GM18519 (cell line): Measurements from ENCODE around the gene DDX10.
"Not testable (repeated sequence)": the region's sequence is repeated elsewhere in the genome, so short reads cannot be mapped to it uniquely, and the experiment has no call there.

Source experiments
- ATAC-seq: cut with Tn5 transposase; IDR thresholded peaks from one replicate; pipeline ENCODE4 v1.9.1; 2021; ENCODE audit warnings: mild to moderate bottlenecking, moderate library complexity; ENCODE audit not compliant: unreplicated experiment, low FRiP score

Gene DDX10

DNA sequence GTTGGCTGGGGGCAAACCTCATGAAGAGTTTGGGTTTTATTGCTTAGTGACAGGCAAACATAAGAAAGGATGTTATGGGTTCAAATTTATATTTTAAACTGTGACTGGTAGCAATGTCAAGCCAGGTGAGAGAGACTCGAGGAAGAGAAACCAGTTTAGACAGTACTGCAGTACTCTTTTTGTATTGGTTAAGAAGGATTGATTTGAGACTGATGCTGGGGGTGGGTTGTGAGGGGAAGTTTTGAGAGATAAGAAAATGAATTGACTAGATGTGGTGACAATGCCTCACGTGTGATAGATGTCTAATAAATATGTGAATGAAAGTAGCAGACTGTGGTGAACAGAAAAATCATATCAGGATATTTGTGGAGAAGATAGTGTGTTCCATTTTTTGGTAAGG lies 142.4 kb downstream of the DDX10 start:
- no peak for ATAC-seq

DNA sequence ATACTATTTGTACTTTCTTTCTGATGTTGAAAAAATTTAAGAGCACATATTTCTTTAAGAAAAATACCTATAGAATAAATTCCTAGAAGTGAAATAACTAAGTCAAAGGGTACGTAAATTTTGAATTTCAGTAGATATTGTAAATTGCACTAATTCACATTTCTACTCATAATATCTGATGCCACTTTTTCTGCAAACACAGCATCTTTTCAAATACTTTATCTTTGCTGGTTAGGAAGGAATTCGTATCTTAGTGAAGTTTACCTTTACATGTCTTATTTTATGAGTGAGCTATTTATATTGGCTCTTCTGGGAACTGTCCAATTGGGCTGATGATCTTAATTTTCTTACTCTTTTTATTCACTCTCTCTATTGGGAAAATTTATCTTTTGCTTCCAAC lies 148.2 kb downstream of the DDX10 start:
- no peak for ATAC-seq

DNA sequence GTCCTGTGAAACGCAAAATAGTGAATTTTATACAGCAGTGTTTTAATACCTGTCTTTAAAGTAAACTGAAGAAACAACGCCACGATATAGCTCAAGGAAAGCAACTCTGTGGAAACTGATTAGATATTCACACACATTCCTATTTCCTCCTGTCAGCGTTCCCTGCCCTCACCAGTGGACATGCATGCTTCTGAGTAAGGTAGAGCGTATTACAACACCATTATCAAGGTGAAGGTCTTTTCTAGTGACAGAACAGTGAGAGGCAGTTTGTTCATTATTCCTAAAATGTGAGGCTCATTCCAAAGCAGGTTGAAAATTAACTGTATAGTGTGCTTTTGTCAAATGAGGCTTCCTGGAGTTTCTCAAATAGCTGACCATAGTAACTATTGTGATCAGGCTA lies 153.1 kb downstream of the DDX10 start:
- no peak for ATAC-seq

DNA sequence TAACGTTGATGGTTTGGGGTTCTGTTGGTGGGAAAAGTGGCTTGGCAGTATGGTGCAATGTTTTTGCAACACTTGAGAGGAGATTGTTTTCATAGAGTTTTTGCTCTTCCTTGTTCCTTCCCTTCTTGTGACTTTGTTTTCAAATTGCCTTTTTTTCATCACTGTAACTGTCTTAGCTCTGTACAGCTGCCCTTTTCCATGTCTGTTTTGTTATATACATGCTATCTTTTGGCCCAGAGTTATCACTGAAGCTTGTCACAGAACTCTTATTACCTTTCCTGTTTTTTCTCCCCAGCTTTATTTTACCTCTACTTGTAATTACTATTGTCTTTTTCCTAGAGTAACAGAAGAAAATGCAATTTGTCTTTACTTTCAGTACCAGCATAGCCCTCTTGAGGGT lies 154.1 kb downstream of the DDX10 start:
- ATAC-seq, result no peak

DNA sequence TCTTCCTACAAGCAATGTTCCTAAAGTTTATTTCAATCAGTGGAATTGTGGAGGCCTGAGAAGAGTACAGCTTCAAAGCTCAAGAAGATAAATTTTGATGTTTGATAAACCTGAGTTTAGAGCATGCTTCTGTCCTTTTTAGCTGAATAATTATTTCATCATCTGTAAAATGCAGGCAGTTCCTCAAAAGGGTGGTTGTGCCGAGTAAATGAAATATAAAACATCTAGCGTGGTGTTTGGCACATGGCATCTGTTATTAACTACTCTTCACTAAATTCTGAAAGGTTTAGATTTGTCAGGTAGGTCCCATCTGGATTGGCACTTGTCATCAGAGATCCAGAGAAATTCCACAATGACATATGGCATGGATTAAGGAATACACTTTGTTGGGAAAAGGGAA lies 155.1 kb downstream of the DDX10 start:
- no peak for ATAC-seq

DNA sequence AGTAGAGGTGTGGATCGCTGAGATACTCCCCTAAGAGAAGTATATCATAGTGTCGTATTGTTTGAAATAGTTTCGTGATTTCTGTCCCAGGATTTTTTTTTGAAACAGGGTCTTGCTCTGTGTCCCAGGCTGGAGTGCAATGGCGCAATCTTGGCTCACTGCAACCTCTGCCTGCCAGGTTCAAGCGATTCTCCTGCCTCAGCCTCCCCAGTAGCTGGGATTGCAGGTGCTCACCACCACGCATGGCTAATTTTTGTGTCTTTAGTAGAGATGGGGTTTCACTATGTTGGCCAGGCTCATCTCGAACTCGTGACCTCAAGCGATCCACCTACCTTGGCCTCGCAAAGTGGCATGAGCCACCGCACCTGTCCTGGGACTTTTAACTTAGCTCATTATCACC lies 159.1 kb downstream of the DDX10 start:
- not testable (repeated sequence) for ATAC-seq

DNA sequence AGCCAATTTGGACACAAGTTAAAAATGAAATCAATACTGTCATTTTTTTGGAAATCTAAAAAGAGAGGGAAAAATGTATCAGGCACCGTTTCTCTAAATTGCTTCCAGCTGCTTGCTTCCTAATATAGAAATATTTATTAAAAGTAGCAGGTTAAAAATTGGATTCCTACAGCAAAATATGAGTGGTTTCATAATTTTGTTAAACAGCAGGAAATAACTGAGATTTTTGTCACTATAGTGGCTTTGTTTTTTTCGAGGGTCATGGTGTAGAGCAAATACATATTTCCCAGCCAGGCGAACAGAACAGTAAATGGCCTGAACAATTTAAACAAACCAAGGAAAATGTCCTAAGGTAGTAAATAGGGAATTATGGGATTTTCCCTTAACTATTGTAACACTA lies 159.7 kb downstream of the DDX10 start:
- no peak for ATAC-seq

DNA sequence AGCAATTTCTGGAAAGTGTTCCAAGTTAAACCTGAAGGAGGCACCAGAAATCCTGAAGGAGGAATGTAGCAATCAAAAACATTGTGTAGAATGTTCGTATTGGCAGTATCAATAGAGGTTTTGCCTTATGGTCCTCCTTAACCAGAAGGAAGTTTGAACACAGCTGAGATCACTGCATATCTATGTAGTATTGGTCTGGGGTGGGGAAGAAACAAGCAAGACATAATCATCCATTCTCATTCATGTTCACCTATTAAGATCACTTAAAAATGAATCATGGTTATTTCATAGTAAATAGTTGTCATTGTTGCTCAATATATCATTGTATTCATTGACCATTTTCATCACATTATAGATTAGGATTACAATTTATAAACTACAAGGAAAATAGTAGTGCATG lies 160.5 kb downstream of the DDX10 start:
- no peak for ATAC-seq

DNA sequence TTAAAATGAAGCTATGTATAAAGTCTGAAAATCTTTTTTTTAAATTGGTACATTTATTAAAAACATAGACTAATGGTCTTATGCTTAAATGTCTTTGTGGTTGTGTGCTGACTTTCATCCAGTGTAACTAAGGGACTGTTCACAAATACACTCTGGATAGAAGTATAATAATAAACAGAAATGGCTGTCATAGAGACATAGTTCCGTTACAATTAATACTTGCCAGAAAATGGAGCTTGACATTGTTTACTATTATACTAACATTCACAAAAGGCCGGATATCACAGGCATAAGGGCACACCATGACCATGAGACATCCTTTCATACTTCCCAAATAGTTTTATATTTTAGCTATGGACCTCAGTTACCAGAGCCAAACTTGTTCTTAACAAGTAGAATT lies 161.3 kb downstream of the DDX10 start:
- no peak for ATAC-seq

DNA sequence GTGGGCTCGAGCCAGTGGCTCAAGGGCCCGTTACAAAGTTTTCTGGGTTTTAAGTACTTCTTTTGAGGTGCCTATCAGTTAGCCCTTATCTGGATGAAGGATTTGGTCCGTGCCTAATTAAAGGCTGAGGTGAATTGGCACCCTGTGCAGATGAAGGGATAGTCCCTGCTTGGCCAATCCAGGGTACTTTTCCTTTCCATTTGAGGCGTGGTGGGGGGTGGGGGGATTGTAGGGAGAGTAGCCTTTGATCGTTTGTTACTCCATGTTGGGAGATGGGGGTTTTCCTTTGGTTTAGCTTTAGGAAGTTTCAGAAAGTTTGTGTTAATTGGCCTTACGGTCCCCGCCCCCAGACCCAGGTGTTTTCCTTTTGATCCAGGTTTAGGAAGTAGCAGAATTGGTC lies 170.8 kb downstream of the DDX10 start:
- ATAC-seq, result no peak

DNA sequence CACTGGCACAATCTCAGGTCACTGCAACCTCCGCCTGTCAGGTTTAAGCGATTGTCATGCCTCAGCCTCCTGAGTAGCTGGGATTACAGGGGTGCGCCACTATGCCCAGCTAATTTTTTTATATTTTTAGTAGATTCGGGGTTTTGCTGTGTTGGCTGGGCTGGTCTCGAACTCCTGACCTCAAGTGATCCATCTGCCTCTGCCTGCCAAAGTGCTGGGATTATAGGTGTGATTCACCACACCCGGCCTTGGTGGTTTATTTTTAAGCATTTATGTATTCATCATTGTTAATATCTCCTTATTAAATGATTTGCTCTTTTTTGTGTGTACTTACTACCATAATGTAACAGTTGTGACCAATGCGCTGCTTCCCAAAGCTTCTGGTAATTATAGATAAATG lies 171.7 kb downstream of the DDX10 start:
- ATAC-seq, result no peak

DNA sequence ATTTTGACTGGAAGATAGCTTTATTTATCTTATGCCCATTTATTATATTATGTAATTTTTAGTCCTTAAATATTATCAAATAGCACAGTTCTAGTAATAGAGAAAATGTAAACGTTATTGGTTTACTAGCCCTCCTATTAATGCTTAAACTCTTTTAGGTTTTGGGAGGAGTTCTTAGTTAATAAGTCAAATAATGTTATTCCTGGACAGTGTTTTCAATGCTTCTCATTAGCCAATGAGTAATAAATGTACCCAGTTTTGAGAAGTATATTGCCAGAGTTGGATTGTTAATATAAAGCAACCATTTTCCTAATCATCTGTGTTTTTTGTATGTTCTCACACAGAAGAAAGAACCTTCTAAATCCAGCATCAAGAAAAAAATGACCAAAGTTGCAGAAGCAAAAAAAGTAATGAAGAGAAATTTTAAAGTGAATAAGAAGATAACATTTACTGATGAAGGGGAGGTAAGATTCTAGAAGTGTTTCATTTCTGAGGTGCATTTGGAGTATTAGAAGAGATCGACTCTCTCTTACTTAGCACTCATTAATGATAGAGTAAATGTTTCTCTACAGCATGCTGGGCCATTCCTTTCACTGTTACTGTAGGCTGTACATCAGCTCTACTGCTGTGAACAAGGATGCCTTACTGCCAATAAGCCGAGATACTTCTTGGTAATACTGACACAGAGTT lies 173.4 kb downstream of the DDX10 start:
- ATAC-seq, result no peak

DNA sequence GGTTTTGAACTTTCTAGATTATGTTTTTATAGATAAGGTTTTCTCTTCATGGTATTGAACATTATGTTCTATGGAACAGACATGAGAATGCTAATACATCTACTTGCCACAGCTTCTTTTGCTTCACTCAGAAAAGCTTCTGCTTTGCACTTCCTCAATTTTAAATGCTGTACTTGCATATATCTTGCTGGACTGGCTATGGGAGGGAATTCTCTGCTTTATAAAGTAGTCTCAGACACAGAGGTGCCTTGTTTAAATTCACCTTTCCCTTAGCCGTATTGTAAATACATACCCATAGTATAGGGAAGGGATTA lies 173.9 kb downstream of the DDX10 start:
- ATAC-seq, result no peak

DNA sequence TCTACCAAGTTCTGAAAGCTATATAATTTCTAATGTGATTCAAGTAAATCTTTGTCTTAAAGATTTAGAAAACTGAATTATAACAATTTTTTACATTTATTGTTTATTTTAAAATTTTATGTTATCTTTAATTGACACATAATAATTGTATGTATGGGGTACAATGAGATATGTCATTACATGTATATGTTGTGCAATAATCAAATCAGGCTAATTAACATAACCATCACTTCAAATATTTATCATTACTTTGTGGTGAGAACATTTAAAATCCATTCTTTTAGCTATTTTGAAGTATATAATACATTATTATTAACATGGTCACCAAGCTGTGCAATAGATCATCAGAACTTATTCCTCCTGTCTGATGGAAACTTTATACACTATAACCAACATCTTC lies 181.1 kb downstream of the DDX10 start:
- ATAC-seq, result no peak

DNA sequence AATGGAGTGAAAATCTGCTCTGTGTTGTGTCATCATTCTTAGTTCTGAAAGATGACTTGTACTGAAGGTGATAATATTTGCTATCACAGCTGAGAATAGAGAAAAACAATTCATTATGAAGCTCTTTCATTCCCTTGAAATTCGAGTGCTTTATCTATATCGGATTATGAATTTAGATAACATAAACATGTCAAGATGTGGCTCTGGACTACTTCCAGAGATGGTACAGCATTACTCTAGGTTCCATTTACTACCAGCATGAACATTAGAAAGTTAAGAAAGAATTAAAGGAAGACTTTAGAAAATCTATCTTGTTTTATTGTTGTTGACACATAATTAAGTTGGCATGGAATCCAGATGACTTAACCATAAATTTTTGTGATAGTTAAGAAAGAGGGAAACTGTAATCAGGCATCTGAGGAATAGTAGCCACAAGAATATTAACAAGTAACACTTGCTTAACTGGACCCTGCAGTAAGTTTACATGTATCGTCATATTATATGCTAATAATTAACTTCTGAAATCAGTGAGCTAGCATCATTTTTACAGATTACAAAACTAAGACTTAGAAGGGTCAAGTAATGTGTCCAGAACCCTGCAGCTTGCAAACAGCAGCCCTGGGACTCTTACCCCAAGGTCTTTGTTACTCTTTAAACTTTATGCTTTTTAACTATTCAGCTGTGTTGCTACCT lies 182.6 kb downstream of the DDX10 start:
- ATAC-seq, result no peak

DNA sequence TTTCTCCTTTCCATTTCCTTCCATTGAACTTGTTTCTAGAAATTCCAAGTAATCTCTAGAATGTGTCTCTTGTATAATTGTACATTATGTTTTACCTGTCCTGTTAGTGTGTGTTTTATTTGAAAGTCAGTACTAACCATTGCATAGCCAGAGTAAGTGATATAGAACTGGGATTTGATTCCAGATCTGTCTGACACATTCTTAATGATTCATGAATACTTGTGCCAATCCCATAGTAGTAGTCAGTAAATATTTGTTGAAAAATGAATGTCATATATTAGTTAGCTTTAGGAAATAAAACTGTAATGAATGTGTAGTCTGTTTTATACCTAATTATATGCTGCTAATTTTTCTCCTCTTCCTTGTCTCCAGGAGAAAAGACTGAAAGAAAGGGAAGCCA lies 186.9 kb downstream of the DDX10 start:
- no peak for ATAC-seq

DNA sequence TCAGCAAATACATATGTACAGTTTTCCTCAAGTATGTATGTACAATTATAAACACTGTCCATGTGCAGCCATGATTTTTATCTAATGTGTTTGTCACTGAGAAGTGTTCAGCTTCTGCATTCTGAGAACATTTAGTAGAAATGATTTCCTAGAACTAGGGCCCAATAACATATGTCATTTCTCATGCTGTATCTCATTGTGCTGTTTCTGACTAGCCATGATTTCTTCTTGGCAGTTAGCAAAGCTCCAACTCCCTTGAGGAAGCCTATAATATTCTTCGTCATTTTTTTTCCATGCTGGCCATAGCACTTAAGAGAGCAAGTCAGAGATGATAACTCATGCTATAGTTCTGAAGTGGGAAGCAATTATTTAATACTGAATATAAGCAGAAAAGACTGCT lies 187.8 kb downstream of the DDX10 start:
- ATAC-seq, result no peak

DNA sequence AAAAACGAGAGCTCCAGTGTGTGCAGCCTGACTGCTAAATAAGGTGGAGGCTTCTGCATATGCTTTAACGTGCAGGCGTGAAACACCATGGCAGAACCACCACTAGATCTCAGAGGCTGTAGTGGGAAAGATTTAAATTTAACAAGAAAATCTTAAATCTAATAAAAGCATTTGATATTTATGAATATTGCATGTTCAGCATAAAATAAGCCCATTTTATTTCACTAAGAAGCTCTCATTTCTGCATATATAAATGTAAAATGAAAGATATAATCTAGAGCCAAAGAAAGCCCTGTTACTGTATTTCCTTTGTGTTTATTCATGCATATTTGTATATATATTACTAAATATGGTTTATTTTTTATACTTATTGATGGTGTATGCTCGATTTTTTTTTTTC lies 188.3 kb downstream of the DDX10 start:
- no peak for ATAC-seq

DNA sequence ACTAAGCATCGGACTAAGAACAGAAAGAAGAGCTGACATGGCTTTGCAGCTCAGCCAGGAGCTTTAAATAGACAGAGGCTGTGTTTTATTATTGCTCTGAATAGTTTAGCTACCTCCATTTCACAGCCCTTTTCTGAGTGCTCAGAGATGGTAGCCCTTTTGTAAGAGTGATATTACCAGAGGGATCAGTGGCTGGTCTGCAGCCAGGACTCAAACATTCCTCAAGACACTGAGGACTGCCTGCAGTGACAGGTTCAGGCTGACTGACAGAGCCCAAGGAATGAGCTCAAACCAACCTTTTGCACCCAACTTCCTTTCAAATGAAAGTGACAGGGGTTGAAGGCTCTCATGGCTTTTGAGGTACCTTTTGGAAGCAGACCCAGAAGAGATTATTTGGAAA lies 189.0 kb downstream of the DDX10 start:
- ATAC-seq, result peak; percentile 25

DNA sequence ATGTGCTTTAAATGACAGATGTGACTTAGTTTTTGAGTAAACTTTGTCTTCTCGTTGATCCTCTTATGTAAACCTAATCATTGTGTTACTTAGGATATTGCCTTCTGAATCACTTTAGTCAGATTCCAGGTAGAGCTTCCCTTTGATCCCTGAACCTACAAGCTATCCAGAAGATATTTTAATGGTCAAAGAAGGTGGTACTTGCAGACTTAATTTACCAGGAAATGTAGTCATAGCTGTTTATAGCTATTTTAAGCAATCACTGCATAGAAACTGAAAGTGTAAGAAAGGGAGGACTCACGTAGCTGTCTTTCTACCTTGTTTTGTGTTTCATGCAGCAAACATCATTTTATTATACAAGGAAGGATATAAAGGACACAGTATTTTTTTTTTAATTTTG lies 189.5 kb downstream of the DDX10 start:
- ATAC-seq, result peak; percentile 97

DNA sequence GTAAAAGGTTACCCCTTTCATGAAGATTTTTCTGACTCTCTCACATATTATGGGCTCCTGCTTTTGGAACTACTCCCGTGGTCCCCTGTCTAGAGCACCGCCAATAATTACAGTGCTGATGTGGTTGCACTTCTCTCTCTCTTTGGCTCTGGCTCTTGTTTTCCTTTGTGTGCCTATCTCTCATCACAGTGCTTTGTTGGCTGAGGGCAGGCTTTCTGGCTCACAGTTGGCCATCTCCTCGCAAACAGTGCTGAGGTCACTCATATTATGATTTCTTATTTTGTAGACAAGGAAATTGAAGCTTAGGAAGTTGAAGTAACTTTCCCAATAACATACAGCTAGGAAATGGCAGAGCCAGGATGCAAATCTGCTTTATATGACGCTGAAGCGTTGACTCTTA lies 192.5 kb downstream of the DDX10 start:
- ATAC-seq, result no peak

DNA sequence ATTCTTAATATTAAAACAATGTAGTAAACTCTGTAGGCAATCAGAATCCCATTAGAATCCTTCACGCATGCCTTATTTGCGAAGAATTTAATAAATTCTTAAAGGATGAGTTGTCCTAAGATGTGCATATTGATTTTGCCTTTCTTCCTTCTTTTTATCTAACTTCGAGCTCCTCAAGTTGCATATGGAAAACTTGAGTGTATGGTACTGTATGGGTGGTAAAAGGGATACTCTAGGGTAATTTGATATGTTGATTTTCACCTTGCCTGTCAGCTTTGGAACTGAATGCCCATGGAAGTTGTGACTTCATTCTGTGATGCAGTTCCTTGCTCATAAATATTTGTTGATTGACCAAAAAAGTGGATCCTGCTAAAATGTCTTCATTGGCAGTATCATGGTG lies 193.8 kb downstream of the DDX10 start:
- ATAC-seq, result no peak

DNA sequence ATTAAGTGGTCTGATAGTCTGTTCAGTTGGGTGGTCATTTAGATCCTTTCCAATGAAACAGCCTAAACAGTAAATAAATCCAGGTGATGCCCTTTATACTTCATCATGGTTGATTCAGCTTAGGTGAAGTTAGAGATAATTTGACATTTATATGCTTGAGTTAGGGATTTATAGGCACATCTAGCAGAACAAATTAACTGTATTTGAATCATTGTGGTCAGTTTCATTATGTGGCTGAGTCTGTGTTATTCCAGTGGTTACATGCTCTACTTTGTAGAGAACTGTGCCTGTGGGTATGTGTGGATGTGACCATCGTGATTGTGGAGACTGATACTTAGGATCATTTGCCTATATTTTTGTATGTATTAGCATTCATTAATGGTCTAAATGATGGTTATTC lies 194.6 kb downstream of the DDX10 start:
- ATAC-seq, result no peak
